GM13976 (cell line): Measurements from ENCODE around the gene C19orf67.

Experiments used
- DNase-seq: peaks from one replicate; pipeline ENCODE4 v3.0.0; 2012; ENCODE audit warnings: low spot score
- CTCF ChIP-seq: IDR thresholded peaks from 2 replicates; pipeline ENCODE4 v1.5.1; 2012; ENCODE audit warnings: borderline replicate concordance, mild to moderate bottlenecking; ENCODE audit not compliant: insufficient read depth; ENCODE audit errors: extremely low read depth, missing control alignments, control extremely low read depth
- in situ Hi-C: fragments of 300-500 bp; cut with MboI; formaldehyde crosslinking; loops from one replicate; pipeline ENCODE4 v1.12.0; 2022; ENCODE audit warnings: low sequenced_read_pairs, mixed read lengths, inconsistent platforms; ENCODE audit not compliant: unreplicated experiment

The C19orf67 gene

GRCh38 chr19:14119644-14120496 lies 34.3 kb upstream of the C19orf67 start:
- DNase-seq: no peak
- no peak for TF ChIP-seq CTCF
- in situ Hi-C loops: no loop called here

- no peak for TF ChIP-seq CTCF
- no peak for DNase-seq
- in situ Hi-C loops: no loop called here
These were observed 33.6 kb upstream of the C19orf67 start for GRCh38 chr19:14119146-14119545.

GRCh38 chr19:14118165-14119051 lies 32.8 kb upstream of the C19orf67 start:
- in situ Hi-C loops: no loop called here
- TF ChIP-seq CTCF: no peak
- no peak for DNase-seq

- no peak for TF ChIP-seq CTCF
- DNase-seq: peak; percentile 99
- in situ Hi-C loops: no loop called here
These were observed 32.1 kb upstream of the C19orf67 start, which contains the start of gene PRKACA for GRCh38 chr19:14117668-14118164. Gene PRKACA (minus strand): TSS chr19:14117762. CDS start chr19:14117547, 215 bp downstream.

GRCh38 chr19:14116918-14117578 lies 31.5 kb upstream of the C19orf67 start:
- TF ChIP-seq CTCF: no peak
- DNase-seq: no peak
- in situ Hi-C loops: no loop called here

GRCh38 chr19:14116525-14116917 lies 30.9 kb upstream of the C19orf67 start:
- DNase-seq: no peak
- in situ Hi-C loops: no loop called here
- no peak for TF ChIP-seq CTCF
